Chondrocyte (in vitro differentiated cells): ENCODE measurements around the gene HSBP1L1. TPM values are rescaled to one million over a fixed set of nuclear protein-coding genes. Genes with fewer than 3 reads are reported as not detected.

Experiments used
- DNase-seq: peaks from one replicate; pipeline ENCODE4 v3.0.0; 2021; ENCODE audit warnings: mixed read lengths, low spot score
- H3K27ac Mint-ChIP-seq: one replicate; pipeline ENCODE4 v1.8.0; 2021; ENCODE audit warnings: mild to moderate bottlenecking, moderate library complexity, mixed read lengths; ENCODE audit not compliant: unreplicated experiment
- H3K27me3 Mint-ChIP-seq: 2 replicates; pipeline ENCODE4 v1.8.0; 2021; ENCODE audit warnings: low read depth, mixed read lengths
- H3K36me3 Mint-ChIP-seq: 2 replicates; pipeline ENCODE4 v1.8.0; 2021; ENCODE audit warnings: low read depth, mixed read lengths
- H3K4me1 Mint-ChIP-seq: 2 replicates; pipeline ENCODE4 v1.8.0; 2021; ENCODE audit warnings: low read depth, mild to moderate bottlenecking, mixed read lengths
- H3K4me3 Mint-ChIP-seq: one replicate; pipeline ENCODE4 v1.8.0; 2021; ENCODE audit warnings: mild to moderate bottlenecking, moderate library complexity, mixed read lengths; ENCODE audit not compliant: unreplicated experiment
- H3K9me3 Mint-ChIP-seq: 2 replicates; pipeline ENCODE4 v1.8.0; 2021; ENCODE audit warnings: low read depth, mixed read lengths
- CTCF ChIP-seq: fragments of 200-600 bp; sonication (generic); IDR thresholded peaks from 2 replicates; pipeline ENCODE4 v1.5.0; 2021; ENCODE audit warnings: antibody characterized with exemption, mild to moderate bottlenecking, moderate library complexity
- total RNA-seq: library from RNA; stranded (reverse); gene quantifications from 3 replicates; pipeline ENCODE4 v1.2.1, GENCODE V29; 2021

The HSBP1L1 gene
- total RNA-seq, 1 donor from 2014 or later = 5.4 TPM

DNA sequence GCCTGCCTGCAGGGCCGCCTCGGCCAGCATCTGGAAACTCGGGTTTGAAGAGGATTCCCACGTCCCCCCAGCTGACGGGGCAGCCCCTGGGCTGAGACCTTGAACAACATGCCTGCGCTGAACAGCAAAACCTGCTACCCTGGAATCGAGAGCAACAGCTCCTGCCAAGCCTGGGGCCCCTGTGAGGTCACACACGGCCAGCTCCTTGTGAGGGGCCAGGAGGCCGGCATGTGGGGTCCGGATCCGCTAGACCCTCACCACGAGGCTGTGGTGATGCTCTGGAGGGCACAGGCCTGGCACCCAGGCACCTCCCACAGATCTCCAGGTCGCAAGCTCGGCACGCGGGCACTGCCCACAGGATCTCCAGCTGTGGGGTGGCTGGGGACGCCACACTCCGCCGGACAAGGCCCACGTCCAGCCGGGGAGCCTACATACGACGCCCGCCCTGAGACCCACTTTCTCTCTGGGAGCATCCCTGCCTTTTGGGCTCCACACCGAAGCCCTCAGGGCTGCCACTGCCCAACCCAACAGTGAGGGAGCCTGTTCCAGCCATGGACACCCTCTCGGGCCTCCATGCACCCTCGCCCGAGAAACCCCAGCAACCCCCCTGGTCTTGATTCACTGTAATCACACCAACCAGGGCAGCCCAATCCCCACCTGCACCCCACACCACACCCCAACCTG is 47.1 kb upstream of the HSBP1L1 start:
- peaks cover 18% of the 10 kb centered on the region for H3K36me3 Mint-ChIP-seq
- H3K9me3 Mint-ChIP-seq = no peaks in the 10 kb centered on the region
- no peak overlapping the region for H3K27ac Mint-ChIP-seq
- H3K4me1 Mint-ChIP-seq = no peaks in the 10 kb centered on the region
- TF ChIP-seq CTCF = no peak
- no peaks in the 10 kb centered on the region for H3K27me3 Mint-ChIP-seq
- DNase-seq = peak; percentile 93
- no peak overlapping the region for H3K4me3 Mint-ChIP-seq

GRCh38 chr18:79917853-79918614 is 46.4 kb upstream of the HSBP1L1 start:
- no peaks in the 10 kb centered on the region for H3K4me1 Mint-ChIP-seq
- H3K36me3 Mint-ChIP-seq = peaks cover 18% of the 10 kb centered on the region
- H3K27ac Mint-ChIP-seq = no peak overlapping the region
- TF ChIP-seq CTCF = no peak
- H3K9me3 Mint-ChIP-seq = no peaks in the 10 kb centered on the region
- DNase-seq = peak; percentile 68
- no peaks in the 10 kb centered on the region for H3K27me3 Mint-ChIP-seq
- H3K4me3 Mint-ChIP-seq = no peak overlapping the region

GRCh38 chr18:79918615-79919011 is 45.8 kb upstream of the HSBP1L1 start:
- TF ChIP-seq CTCF = no peak
- no peaks in the 10 kb centered on the region for H3K9me3 Mint-ChIP-seq
- no peak overlapping the region for H3K27ac Mint-ChIP-seq
- H3K4me1 Mint-ChIP-seq = no peaks in the 10 kb centered on the region
- peak; percentile 92 for DNase-seq
- no peak overlapping the region for H3K4me3 Mint-ChIP-seq
- H3K36me3 Mint-ChIP-seq = peaks cover 21% of the 10 kb centered on the region
- no peaks in the 10 kb centered on the region for H3K27me3 Mint-ChIP-seq

GRCh38 chr18:79919089-79919488 is 45.4 kb upstream of the HSBP1L1 start:
- Mint-ChIP-seq H3K4me1 (no peaks in the 10 kb centered on the region), H3K4me3 (no peak overlapping the region), H3K27me3 (no peaks in the 10 kb centered on the region), H3K27ac (no peak overlapping the region), H3K36me3 (peaks cover 24% of the 10 kb centered on the region), H3K9me3 (no peaks in the 10 kb centered on the region)
- DNase-seq = peak; percentile 70
- no peak for TF ChIP-seq CTCF

DNA sequence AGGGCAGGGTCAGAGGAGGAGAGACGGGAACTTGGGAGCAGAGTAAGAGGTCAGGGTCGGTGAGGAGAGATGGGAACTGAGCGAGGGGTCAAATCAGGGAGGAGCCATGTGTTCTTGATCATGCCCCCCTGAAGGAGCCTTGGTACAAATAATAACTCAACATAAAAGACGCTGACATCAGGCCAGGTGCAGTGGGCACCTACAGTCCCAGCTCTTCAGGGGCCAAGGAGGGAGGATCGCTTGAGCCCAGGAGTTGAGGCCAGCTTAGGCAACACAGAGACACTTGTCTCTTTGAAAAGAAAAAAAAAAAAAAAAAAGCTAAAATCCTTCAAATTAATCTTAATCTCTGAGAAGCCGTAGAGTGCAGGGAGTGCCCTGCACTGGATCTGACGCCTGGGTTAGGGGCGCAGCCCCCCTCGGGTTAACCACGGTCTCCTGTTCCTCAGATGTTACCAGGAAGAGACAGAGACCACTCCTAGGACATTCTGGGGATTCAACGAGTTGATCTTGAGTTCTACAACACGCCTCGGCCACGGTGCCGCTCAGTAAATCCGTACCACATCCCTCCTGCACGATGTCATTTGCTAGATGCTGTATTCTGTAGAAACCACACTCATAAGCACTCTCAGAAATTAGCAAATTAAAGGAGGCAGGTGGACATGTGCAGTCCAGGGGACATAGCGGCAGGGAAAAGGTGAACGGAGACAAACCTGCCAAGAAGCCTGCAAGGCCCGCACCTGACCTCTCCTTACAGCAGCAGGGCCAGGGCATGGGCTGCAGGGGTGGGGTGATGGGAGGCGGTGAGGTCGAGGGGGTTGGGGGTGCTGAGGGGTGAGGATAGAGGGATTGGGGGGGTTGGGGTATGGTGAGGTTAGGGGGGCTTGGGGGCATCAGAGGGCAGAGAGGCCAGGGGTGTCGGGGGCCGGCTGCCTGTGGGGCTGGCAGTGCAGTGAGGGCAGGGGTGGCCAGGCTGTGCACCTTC is 42.2 kb upstream of the HSBP1L1 start:
- Mint-ChIP-seq H3K4me1 (no peaks in the 10 kb centered on the region), H3K9me3 (no peaks in the 10 kb centered on the region), H3K27me3 (no peaks in the 10 kb centered on the region), H3K36me3 (peaks cover 16% of the 10 kb centered on the region), H3K27ac (no peak overlapping the region), H3K4me3 (no peak overlapping the region)
- DNase-seq = peak; percentile 41
- no peak for TF ChIP-seq CTCF
